Stimulated activated CD8-positive, alpha-beta memory T cell treated with anti-CD3 and anti-CD28 coated beads, Interleukin-7, amount 100 ng/mL, for 48 hours (primary cell): ENCODE data around the gene SPARCL1.
"Not testable (repeated sequence)": the region's sequence is repeated elsewhere in the genome, so short reads cannot be mapped to it uniquely, and the experiment has no call there.

Source experiments
- DNase-seq, 2 donors: peaks; one replicate each; pipeline ENCODE4 v3.0.0-alpha.2; 2020; ENCODE audit warnings: low read depth in 1 of 2; ENCODE audit errors: extremely low read depth in 1 of 2

The SPARCL1 gene

GRCh38 chr4:87451537-87451936 is 77.6 kb downstream of the SPARCL1 start:
- no peak for DNase-seq

DNA sequence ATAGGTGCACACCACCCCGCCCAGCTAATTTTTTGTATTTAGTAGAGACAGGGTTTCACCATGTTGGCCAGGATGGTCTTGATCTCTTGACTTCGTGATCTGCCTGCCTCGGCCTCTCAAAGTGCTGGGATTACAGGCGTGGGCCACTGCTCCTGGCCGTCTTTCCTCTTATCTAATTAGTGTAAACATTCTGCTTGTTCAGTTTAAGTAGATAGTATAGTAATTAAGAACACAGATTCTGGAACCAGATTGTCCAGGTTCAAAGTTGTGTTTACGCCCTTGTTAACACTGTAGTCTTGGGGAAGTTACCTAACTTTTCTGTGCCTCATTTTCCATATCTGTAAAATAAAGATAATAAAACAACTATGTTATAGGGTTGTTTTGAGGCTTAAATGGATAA is 82.8 kb downstream of the SPARCL1 start:
- DNase-seq: not testable (repeated sequence)

- no peak for DNase-seq
These were observed 83.2 kb downstream of the SPARCL1 start for GRCh38 chr4:87445964-87446363.

DNA sequence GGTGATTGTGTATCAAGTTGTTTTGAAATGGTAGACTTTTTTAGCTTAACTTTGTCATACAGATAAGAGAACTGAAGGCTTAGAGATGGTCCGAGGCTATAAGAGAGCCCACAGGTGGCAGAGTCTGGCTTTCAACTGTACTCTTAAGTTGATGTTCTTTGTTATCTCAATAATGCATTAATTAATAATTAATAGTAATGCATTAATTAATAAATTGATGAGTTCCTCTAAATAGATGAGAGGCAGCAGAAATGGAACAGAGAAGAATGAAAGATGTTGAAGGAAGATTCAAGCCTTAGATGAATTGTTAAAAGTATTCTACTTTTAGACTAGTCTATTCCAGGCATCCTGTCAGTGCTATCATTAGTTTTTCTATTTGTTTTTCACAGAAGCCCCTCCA is 84.4 kb downstream of the SPARCL1 start:
- DNase-seq: no peak

DNA sequence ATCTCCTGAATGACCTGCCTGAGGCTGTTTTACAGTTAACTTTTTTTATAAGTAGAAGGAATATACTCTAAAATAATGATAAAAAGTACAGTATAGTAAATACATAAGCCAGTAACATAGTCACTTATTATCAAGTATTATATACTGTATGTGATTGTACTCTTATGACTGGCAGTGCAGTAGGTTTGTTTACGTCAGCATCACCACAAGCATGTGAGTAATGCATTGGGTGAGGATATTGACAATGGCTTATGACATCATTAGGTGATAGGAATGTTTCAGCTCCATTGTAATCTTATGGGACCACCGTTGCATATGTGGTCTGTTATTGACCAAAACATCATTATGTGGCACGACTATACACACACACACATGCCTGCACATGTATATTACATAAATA is 86.3 kb downstream of the SPARCL1 start:
- no peak for DNase-seq

DNA sequence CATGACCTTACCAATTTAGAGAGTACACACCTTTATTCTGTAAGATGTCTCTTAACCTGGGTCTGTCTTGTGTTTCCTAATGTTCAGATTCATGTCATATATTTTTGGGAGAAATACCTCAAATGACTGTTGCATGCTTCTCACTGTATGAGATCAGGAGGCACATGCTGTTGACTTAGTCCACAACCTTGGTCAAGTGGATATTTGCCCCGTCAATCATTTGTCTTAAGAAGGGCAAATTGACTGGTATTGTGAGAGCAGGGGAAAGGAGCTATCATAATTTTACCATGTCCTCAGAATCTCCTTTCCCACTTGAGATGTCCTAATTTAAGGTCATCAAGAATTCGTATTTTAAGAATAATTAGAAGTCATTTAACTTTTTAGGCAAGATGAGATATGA is 95.8 kb downstream of the SPARCL1 start:
- no peak for DNase-seq

DNA sequence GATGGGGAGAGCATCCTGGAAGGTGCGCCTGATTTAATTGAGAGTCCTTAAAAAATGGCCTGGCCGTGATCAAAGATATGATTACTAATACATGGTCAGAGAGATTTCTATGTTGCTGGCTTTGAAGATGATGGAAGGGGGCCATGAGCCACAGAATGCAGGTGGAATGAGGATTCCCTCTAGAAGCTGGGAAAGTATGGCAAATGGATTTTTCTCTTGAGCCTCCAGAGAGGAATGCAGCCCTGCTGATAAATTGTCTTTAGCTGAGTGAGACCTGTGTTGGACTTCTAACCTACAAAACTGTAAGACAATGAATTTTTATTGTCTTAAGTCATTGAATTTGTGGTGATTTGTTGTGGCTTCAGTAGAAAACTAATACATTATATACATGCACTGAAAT is 99.1 kb downstream of the SPARCL1 start:
- no peak for DNase-seq

GRCh38 chr4:87428979-87429378 is 100.2 kb downstream of the SPARCL1 start:
- no peak for DNase-seq

DNA sequence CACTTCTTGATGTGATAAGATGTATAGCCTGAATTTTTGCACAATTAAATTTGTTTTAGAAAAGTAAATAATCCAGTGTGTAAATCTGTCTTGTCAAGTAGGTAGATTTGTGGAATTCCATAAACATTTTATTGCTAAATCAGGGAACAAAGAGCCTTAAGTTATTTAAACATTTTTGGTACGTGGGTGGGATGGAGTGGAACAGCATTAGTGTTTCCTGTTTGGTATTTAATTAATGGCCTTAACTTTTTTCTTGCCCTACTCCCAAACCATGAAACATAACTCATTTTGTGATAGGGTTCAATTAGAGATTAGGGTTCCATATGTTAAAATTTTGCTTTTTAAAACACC is 101.7 kb downstream of the SPARCL1 start:
- no peak for DNase-seq

DNA sequence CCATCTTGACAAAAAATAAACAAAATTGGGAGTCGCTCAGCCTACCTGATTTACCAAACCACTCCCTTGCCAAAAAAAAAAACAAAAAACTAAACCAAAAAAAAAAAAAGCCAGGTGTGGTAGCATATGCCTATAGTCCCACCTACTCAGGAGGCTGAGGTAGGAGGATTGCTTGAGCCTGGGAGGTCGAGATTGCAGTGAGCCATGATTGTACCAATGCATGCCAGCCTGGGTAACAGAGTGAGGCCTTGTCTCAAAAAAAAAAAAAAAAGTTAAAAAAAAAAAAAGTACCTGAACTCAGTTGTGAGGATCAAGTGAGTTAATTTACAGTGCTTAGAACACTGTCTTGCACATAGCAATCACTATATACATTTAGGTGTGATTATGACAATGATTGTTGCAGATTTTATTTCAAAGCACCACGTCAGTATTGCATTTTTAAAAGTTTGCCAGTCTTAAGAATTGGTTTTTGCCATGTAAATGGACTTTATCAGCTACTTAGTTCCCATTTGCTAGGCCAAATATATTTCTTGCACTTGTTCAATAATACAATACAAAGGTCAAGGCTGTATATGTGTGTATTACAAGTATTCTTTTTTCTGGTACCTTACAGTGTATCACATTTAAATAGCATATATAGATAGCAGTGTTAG is 102.2 kb downstream of the SPARCL1 start:
- DNase-seq: no peak

DNA sequence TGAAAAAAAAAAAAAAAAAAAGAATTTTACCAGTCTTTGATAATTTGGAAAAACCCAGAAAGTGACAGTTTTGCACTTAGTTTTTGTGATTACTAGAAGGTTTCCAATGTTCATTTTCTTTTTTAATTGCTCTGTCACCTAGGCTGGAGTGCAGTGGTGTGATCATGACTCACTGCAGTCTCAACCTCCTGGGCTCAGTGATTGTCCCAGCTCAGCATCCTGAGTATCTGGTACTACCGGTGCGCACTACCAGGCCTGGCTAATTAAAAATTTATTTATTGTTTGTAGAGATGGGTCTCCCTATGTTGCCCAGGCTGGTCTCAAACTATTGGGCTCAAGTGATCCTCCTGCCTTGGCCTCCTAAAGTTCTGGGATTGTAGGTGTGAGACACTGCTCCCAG is 103.5 kb downstream of the SPARCL1 start:
- no peak for DNase-seq

- DNase-seq: not testable (repeated sequence)
These were observed 105.1 kb downstream of the SPARCL1 start for GRCh38 chr4:87424099-87424543.
